Common myeloid progenitor, CD34-positive (primary cell): ENCODE measurements around the gene KCNA10. TPM values are rescaled to one million over a fixed set of nuclear protein-coding genes. Genes with fewer than 3 reads are reported as not detected.

Experiments
- CTCF ChIA-PET: fragments of 350-600 bp; sonication (Branson Sonifier 250); formaldehyde crosslinking; loops from one replicate; lab custom pipeline; 2021; ENCODE audit warnings: antibody characterized with exemption; lab: Charles Lee
- POLR2A ChIA-PET: fragments of 350-600 bp; sonication (Branson Sonifier 250); formaldehyde crosslinking; loops from one replicate; lab custom pipeline; 2021; ENCODE audit warnings: antibody characterized with exemption; lab: Charles Lee
- DNase-seq, 3 donors: peaks; one replicate each; pipeline versions ENCODE4 v3.0.0 to v3.0.0-alpha.2; 2013
- H3K27ac ChIP-seq, 2 experiments: 1 replicate in 1 of 2; 2 replicates in 1 of 2; pipeline ENCODE4 v1.7.0; 2013; ENCODE audit warnings: inconsistent platforms in 2 of 2, low read length in 2 of 2, mild to moderate bottlenecking in 2 of 2, low read depth in 1 of 2, moderate library complexity in 1 of 2; ENCODE audit not compliant: severe bottlenecking in 2 of 2, insufficient read depth in 1 of 2, poor library complexity in 1 of 2
- H3K27me3 ChIP-seq, 5 experiments: replicated peaks in 2 of 5; 1 replicate in 3 of 5; 2 replicates in 2 of 5; pipeline versions ENCODE4 v1.6.1 to v1.7.0; 2013; ENCODE audit warnings: low read length in 4 of 5, mild to moderate bottlenecking in 2 of 5, moderate library complexity in 2 of 5, inconsistent platforms in 1 of 5; ENCODE audit not compliant: insufficient read depth in 5 of 5, control insufficient read depth in 4 of 5
- H3K36me3 ChIP-seq, 4 experiments: 1 replicate in 2 of 4; 2 replicates in 2 of 4; pipeline versions ENCODE4 v1.6.1 to v1.7.0; 2013; ENCODE audit warnings: low read length in 3 of 4, control low read depth in 1 of 4, mild to moderate bottlenecking in 1 of 4; ENCODE audit not compliant: control insufficient read depth in 4 of 4, insufficient read depth in 4 of 4
- H3K4me1 ChIP-seq, 4 experiments: 1 replicate in 3 of 4; 2 replicates in 1 of 4; pipeline versions ENCODE4 v1.6.1 to v1.7.1; 2013; ENCODE audit warnings: low read length in 3 of 4, mild to moderate bottlenecking in 3 of 4, control low read depth in 1 of 4, inconsistent platforms in 1 of 4, moderate library complexity in 1 of 4; ENCODE audit not compliant: control insufficient read depth in 4 of 4, insufficient read depth in 4 of 4; ENCODE audit errors: control extremely low read depth in 1 of 4
- H3K4me3 ChIP-seq, 7 experiments: 1 replicate in 4 of 7; 2 replicates in 3 of 7; pipeline versions ENCODE4 v1.5.1 to v1.7.0; 2013; ENCODE audit warnings: mild to moderate bottlenecking in 7 of 7, low read length in 6 of 7, moderate library complexity in 6 of 7, inconsistent platforms in 2 of 7, low read depth in 2 of 7, control low read depth in 1 of 7; ENCODE audit not compliant: insufficient read depth in 4 of 7, control insufficient read depth in 1 of 7; ENCODE audit errors: extremely low read depth in 1 of 7
- H3K9me3 ChIP-seq, 5 experiments: 1 replicate in 4 of 5; 2 replicates in 1 of 5; pipeline versions ENCODE4 v1.6.1 to v1.7.1; 2013; ENCODE audit warnings: low read length in 4 of 5, mild to moderate bottlenecking in 2 of 5, inconsistent platforms in 1 of 5, low read depth in 1 of 5, moderate library complexity in 1 of 5; ENCODE audit not compliant: control insufficient read depth in 4 of 5, insufficient read depth in 2 of 5; ENCODE audit errors: control extremely low read depth in 1 of 5
- WGBS: methylation state at CpG from one replicate; pipeline ENCODE4 v1.1.5; 2013; ENCODE audit not compliant: insufficient coverage; 5-methylcytosine and 5-hydroxymethylcytosine counted together
- polyA plus RNA-seq: library from polyadenylated mRNA; unstranded; fragments of 120-200 nt; gene quantifications from one replicate; pipeline ENCODE4 v1.2.1, GENCODE V29; 2013

The KCNA10 gene
- polyA plus RNA-seq = not detected

- H3K36me3 ChIP-seq = no peaks in the 10 kb centered on the region
- no peak within 1 kb of the TSS for H3K27ac ChIP-seq
- DNase-seq = no peak
- CTCF ChIA-PET = interaction anchor here (1.0 to 4.7 kb wide), 2 partner anchors 12 to 24 kb away, joined by 4 to 16 read pairs; no protein-coding TSS in a partner anchor
- POLR2A ChIA-PET = no interaction called here
- H3K4me1 ChIP-seq = peaks cover 0 to 5% (median 1%) of the 10 kb centered on the region in 4 experiments
- WGBS = 91% methylated on average over 4 of the region's 9 CpGs
- H3K9me3 ChIP-seq = peaks cover 0 to 3% (median 0%) of the 10 kb centered on the region in 5 experiments
- peaks cover 0 to 12% (median 3%) of the 10 kb centered on the region in 5 experiments for H3K27me3 ChIP-seq
- H3K4me3 ChIP-seq = no peak within 1 kb of the TSS
These were observed at the start of gene KCNA10 for GRCh38 chr1:110519125-110519810. KCNA10 (minus strand) TSS chr1:110519175; CDS start chr1:110518787, 388 bp downstream.

DNA sequence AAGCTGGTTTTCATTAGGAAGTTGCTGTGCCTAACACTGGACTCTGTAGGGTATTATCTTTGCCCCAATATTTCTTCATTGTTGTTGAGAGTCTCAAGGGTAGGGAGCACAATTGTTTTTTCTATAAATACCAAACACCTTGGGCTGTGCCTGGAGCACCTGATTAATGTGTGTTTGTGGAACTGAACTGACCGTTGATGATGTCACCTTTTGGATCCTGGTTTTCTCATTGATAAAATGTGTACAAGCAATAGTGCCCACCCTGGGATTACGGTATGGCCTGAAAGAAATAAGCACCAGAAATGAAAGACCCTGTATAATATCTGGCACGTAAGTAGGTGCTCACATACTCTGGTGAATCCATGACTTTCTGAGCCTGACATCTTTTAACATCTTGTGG is 47.9 kb upstream of the KCNA10 start:
- DNase-seq = no peak
- Histone ChIP-seq H3K4me1 (no peaks in the 10 kb centered on the region), H3K36me3 (no peaks in the 10 kb centered on the region), H3K27ac (no peak overlapping the region), H3K27me3 (peaks cover 3 to 29% (median 16%) of the 10 kb centered on the region in 5 experiments), H3K9me3 (no peaks in the 10 kb centered on the region), H3K4me3 (no peak overlapping the region)
- ChIA-PET POLR2A (no interaction called here), CTCF (no interaction called here)
- 97% methylated on average over 3 of the region's 3 CpGs for WGBS

GRCh38 chr1:110565565-110565964 is 46.6 kb upstream of the KCNA10 start:
- 100% methylated on average over 1 of the region's 1 CpG for WGBS
- DNase-seq = no peak
- Histone ChIP-seq H3K9me3 (no peaks in the 10 kb centered on the region), H3K36me3 (no peaks in the 10 kb centered on the region), H3K27ac (no peak overlapping the region), H3K27me3 (peaks cover 3 to 25% (median 14%) of the 10 kb centered on the region in 5 experiments), H3K4me1 (no peaks in the 10 kb centered on the region), H3K4me3 (no peak overlapping the region)
- ChIA-PET POLR2A (no interaction called here), CTCF (interaction anchor here (0.6 to 2.4 kb wide), 2 partner anchors 10 to 512 kb away, joined by 5 to 10 read pairs; no protein-coding TSS in a partner anchor)

- no peak overlapping the region for H3K27ac ChIP-seq
- no peak for DNase-seq
- H3K4me1 ChIP-seq = no peaks in the 10 kb centered on the region
- peaks cover 3 to 27% (median 22%) of the 10 kb centered on the region in 5 experiments for H3K27me3 ChIP-seq
- H3K9me3 ChIP-seq = no peaks in the 10 kb centered on the region
- 97% methylated on average over 3 of the region's 4 CpGs for whole genome bisulfite sequencing
- no peak overlapping the region for H3K4me3 ChIP-seq
- CTCF ChIA-PET = interaction anchor here (1.5 kb wide), 1 partner anchor 10 kb away, joined by 5 read pairs; no protein-coding TSS in a partner anchor
- POLR2A ChIA-PET = no interaction called here
- H3K36me3 ChIP-seq = no peaks in the 10 kb centered on the region
These were observed 44.1 kb upstream of the KCNA10 start for GRCh38 chr1:110563089-110563488.

GRCh38 chr1:110561596-110561995 is 42.6 kb upstream of the KCNA10 start:
- no peaks in the 10 kb centered on the region for H3K36me3 ChIP-seq
- DNase-seq = no peak
- H3K27me3 ChIP-seq = peaks cover 3 to 28% (median 19%) of the 10 kb centered on the region in 5 experiments
- WGBS = 92% methylated on average over 6 of the region's 7 CpGs
- H3K4me3 ChIP-seq = no peak overlapping the region
- CTCF ChIA-PET = interaction anchor here (1.1 kb wide), 1 partner anchor 8 kb away, joined by 4 read pairs; no protein-coding TSS in a partner anchor
- no peak overlapping the region for H3K27ac ChIP-seq
- no peaks in the 10 kb centered on the region for H3K9me3 ChIP-seq
- POLR2A ChIA-PET = no interaction called here
- no peaks in the 10 kb centered on the region for H3K4me1 ChIP-seq

DNA sequence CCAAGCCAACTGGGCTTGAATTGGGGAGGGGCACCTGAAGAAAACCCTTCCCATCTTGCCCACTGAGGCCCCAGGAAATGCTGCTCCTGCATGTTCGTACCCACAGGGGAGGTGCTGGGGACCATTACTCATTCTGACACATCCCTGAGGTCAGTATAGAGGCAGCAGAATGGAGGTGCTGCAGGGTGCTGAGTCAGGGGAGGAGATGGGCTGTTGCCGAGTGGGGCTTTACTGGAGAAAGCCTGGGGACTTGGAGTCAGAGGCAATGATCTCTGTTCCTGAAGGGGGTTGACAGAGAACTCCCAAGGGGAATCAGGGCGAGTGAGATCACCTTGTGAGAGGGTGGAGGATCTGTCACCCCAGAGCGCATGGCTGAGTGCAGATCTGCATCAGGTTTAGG is 40.2 kb upstream of the KCNA10 start:
- Histone ChIP-seq H3K27me3 (peaks cover 0 to 52% (median 26%) of the 10 kb centered on the region in 5 experiments), H3K36me3 (no peaks in the 10 kb centered on the region), H3K4me1 (peaks cover 0 to 11% (median 8%) of the 10 kb centered on the region in 4 experiments), H3K9me3 (no peaks in the 10 kb centered on the region), H3K4me3 (no peak overlapping the region), H3K27ac (no peak overlapping the region)
- ChIA-PET POLR2A (no interaction called here), CTCF (no interaction called here)
- no peak for DNase-seq
- WGBS = 54% methylated on average over 4 of the region's 4 CpGs

GRCh38 chr1:110557481-110557880 is 38.5 kb upstream of the KCNA10 start:
- Histone ChIP-seq H3K36me3 (no peaks in the 10 kb centered on the region), H3K4me3 (no peak overlapping the region), H3K27ac (no peak overlapping the region), H3K27me3 (peaks cover 5 to 57% (median 28%) of the 10 kb centered on the region in 5 experiments), H3K4me1 (peaks cover 0 to 11% (median 8%) of the 10 kb centered on the region in 4 experiments), H3K9me3 (no peaks in the 10 kb centered on the region)
- 81% methylated on average over 3 of the region's 3 CpGs for WGBS
- ChIA-PET POLR2A (no interaction called here), CTCF (interaction anchor here (0.8 to 3.4 kb wide), 4 partner anchors 12 to 224 kb away, joined by 3 to 22 read pairs (median 10); partner anchors contain the start of gene KCNA2)
- no peak for DNase-seq
